Type B pancreatic cell (in vitro differentiated cells): ENCODE measurements around the gene INTS13. TPM values are rescaled to one million over a fixed set of nuclear protein-coding genes. Genes with fewer than 3 reads are reported as not detected.
"Not testable (repeated sequence)": the region's sequence is repeated elsewhere in the genome, so short reads cannot be mapped to it uniquely, and the experiment has no call there.

Source experiments
- DNase-seq: peaks from one replicate; pipeline ENCODE4 v3.0.0; 2021; ENCODE audit warnings: mixed read lengths; ENCODE audit not compliant: unreplicated experiment; ENCODE audit errors: extremely low spot score
- H3K27ac Mint-ChIP-seq: 2 replicates; pipeline ENCODE4 v1.8.0; 2021; ENCODE audit warnings: mild to moderate bottlenecking, mixed read lengths
- H3K27me3 Mint-ChIP-seq: 2 replicates; pipeline ENCODE4 v1.8.0; 2021; ENCODE audit warnings: mixed read lengths
- H3K36me3 Mint-ChIP-seq: 2 replicates; pipeline ENCODE4 v1.8.0; 2021; ENCODE audit warnings: mixed read lengths
- H3K4me1 Mint-ChIP-seq: one replicate; pipeline ENCODE4 v1.8.0; 2021; ENCODE audit warnings: mixed read lengths; ENCODE audit not compliant: unreplicated experiment
- H3K4me3 Mint-ChIP-seq: 2 replicates; pipeline ENCODE4 v1.8.0; 2021; ENCODE audit warnings: mild to moderate bottlenecking, mixed read lengths
- H3K9me3 Mint-ChIP-seq: 2 replicates; pipeline ENCODE4 v1.8.0; 2021; ENCODE audit warnings: mixed read lengths
- CTCF ChIP-seq: fragments of 200-600 bp; sonication (generic); conservative IDR thresholded peaks from 2 replicates; pipeline ENCODE4 v1.5.0; 2021; ENCODE audit warnings: antibody characterized with exemption, mild to moderate bottlenecking
- total RNA-seq: library from RNA; stranded (reverse); gene quantifications from 2 replicates; pipeline ENCODE4 v1.2.1, GENCODE V29; 2021; ENCODE audit warnings: low replicate concordance

Gene INTS13
- total RNA-seq, 1 donor from 2014 or later = 30.3 TPM

- no peaks in the 10 kb centered on the region for H3K4me1 Mint-ChIP-seq
- H3K36me3 Mint-ChIP-seq = peaks cover 58% of the 10 kb centered on the region
- H3K27ac Mint-ChIP-seq = no peak overlapping the region
- no peaks in the 10 kb centered on the region for H3K27me3 Mint-ChIP-seq
- H3K4me3 Mint-ChIP-seq = no peak overlapping the region
- TF ChIP-seq CTCF = no peak
- no peaks in the 10 kb centered on the region for H3K9me3 Mint-ChIP-seq
- no peak for DNase-seq
Observed at GRCh38 chr12:26971963-26972362, 34.2 kb upstream of the INTS13 start.

- Mint-ChIP-seq H3K4me1 (no peaks in the 10 kb centered on the region), H3K9me3 (no peaks in the 10 kb centered on the region), H3K27ac (no peak overlapping the region), H3K4me3 (no peak overlapping the region), H3K27me3 (no peaks in the 10 kb centered on the region), H3K36me3 (peaks cover 43% of the 10 kb centered on the region)
- no peak for TF ChIP-seq CTCF
- DNase-seq = no peak
Observed at GRCh38 chr12:26970136-26970535, 32.4 kb upstream of the INTS13 start.

- no peak for DNase-seq
- Mint-ChIP-seq H3K9me3 (no peaks in the 10 kb centered on the region), H3K36me3 (peaks cover 44% of the 10 kb centered on the region), H3K27me3 (no peaks in the 10 kb centered on the region), H3K27ac (no peak overlapping the region), H3K4me3 (no peak overlapping the region), H3K4me1 (no peaks in the 10 kb centered on the region)
- no peak for TF ChIP-seq CTCF
Observed at GRCh38 chr12:26966842-26967241, 29.1 kb upstream of the INTS13 start.

- Mint-ChIP-seq H3K4me3 (no peak overlapping the region), H3K27me3 (no peaks in the 10 kb centered on the region), H3K27ac (no peak overlapping the region), H3K4me1 (no peaks in the 10 kb centered on the region), H3K36me3 (peaks cover 41% of the 10 kb centered on the region), H3K9me3 (no peaks in the 10 kb centered on the region)
- no peak for TF ChIP-seq CTCF
- DNase-seq = no peak
Observed at GRCh38 chr12:26963413-26963812, 25.6 kb upstream of the INTS13 start.

GRCh38 chr12:26961803-26962202 is 24.0 kb upstream of the INTS13 start:
- H3K36me3 Mint-ChIP-seq = peaks cover 41% of the 10 kb centered on the region
- H3K4me1 Mint-ChIP-seq = no peaks in the 10 kb centered on the region
- TF ChIP-seq CTCF = no peak
- no peak overlapping the region for H3K27ac Mint-ChIP-seq
- H3K9me3 Mint-ChIP-seq = no peaks in the 10 kb centered on the region
- H3K4me3 Mint-ChIP-seq = no peak overlapping the region
- DNase-seq = no peak
- no peaks in the 10 kb centered on the region for H3K27me3 Mint-ChIP-seq

GRCh38 chr12:26961391-26961790 is 23.6 kb upstream of the INTS13 start:
- H3K27me3 Mint-ChIP-seq = not testable (repeated sequence)
- peaks cover 42% of the 10 kb centered on the region for H3K36me3 Mint-ChIP-seq

More at GRCh38 chr12:26961391-26961790, 23.6 kb upstream of the INTS13 start:
- not testable (repeated sequence) for H3K27ac Mint-ChIP-seq, H3K4me1 Mint-ChIP-seq, H3K4me3 Mint-ChIP-seq, H3K9me3 Mint-ChIP-seq, DNase-seq
